Thyroid gland (tissue), 4 donors: Measurements from ENCODE around the gene GPR63. TPM values are rescaled to one million over a fixed set of nuclear protein-coding genes. Genes with fewer than 3 reads are reported as not detected.

Experiments used
- DNase-seq, 2 donors: peaks; one replicate each; pipeline ENCODE4 v3.0.0-alpha.2; 2019
- H3K27ac ChIP-seq, 3 donors: fragments of 200-600 bp; sonication (generic); 1 replicate in 2 of 3; 2 replicates in 1 of 3; pipeline ENCODE4 v1.5.1; 2016 to 2019; ENCODE audit warnings: mild to moderate bottlenecking in 1 of 3, moderate library complexity in 1 of 3
- H3K27me3 ChIP-seq: fragments of 200-600 bp; sonication (generic); one replicate; pipeline ENCODE4 v1.5.1; 2019
- H3K36me3 ChIP-seq, 2 donors: fragments of 200-600 bp; sonication (generic); one replicate each; pipeline ENCODE4 v1.5.1; 2016 to 2019
- H3K4me1 ChIP-seq, 2 donors: fragments of 200-600 bp; sonication (generic); one replicate each; pipeline ENCODE4 v1.5.1; 2017 to 2019
- H3K4me3 ChIP-seq, 3 donors: fragments of 200-600 bp; sonication (generic); replicated peaks in 1 of 3; 1 replicate in 2 of 3; 2 replicates in 1 of 3; pipeline ENCODE4 v1.5.1; 2016; ENCODE audit warnings: mild to moderate bottlenecking in 1 of 3
- H3K9me3 ChIP-seq: fragments of 200-600 bp; sonication (generic); one replicate; pipeline ENCODE4 v1.5.1; 2017
- POLR2A ChIP-seq, 2 donors: fragments of 450-650 bp; IDR thresholded peaks; one replicate each; pipeline ENCODE4 v1.6.1; 2017; ENCODE audit warnings: antibody characterized with exemption in 2 of 2, mild to moderate bottlenecking in 2 of 2, moderate library complexity in 1 of 2
- WGBS, 2 donors: methylation state at CpG; one replicate each; pipeline ENCODE4 v1.1.5; 2017; 5-methylcytosine and 5-hydroxymethylcytosine counted together
- intact Hi-C: fragments of 100-400 bp; cut with DNase I; formaldehyde crosslinking; loops from one replicate; pipeline ENCODE4 v1.15.1; 2023
- total RNA-seq, 4 donors: library from RNA; depleted of rRNA; stranded (reverse); fragments of >200 nt; gene quantifications; one replicate each; pipeline ENCODE4 v1.2.3, GENCODE V29; 2016
- TF ChIP-seq, protein P1 (sequence below), 6 experiments: fragments of 200-600 bp in 3 of 6; fragments of 450-650 bp in 3 of 6; sonication (generic) in 3 of 6; IDR thresholded peaks; one replicate each; pipeline ENCODE4 v1.5.1; 2016 to 2019; ENCODE audit warnings: antibody characterized with exemption in 6 of 6, mild to moderate bottlenecking in 2 of 6, inconsistent platforms in 1 of 6, moderate library complexity in 1 of 6

The GPR63 gene
- total RNA-seq, 4 donors from 2014 or later, result 0.88 to 2.3 (median 1.3) TPM

DNA sequence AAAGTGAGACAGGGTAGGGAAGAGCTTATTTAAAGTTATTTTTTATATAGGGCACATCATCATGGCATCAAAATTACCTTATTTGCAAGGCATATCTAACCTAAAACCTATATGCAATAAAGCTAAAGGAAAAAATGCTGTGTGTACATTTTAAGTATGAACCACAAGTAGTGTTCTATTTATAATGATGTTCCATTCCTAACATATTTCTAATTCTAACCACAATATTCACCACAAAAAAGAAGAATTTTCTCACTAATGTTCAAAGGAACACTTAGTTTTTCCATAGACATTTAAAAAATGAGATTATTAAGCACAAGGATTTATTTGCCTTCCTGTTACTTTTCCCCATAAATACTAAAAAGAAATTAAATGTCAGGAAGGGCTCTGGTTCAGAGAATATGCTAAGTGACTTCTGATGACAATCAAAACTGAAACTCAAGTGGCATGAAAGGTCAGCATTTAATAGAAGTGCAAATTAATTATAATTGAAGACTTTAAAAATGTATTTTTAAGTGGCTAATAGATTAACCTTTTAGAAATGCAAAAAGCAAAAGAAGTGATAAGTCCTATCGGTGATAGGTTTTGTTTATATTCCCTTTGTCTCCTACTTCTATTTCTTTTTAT is 25.1 kb downstream of the GPR63 start:
- DNase-seq, result no peak
- WGBS, 2 donors, result 91 to 93% methylated on average over 1 of the region's 1 CpG
- peaks cover 4 to 8% of the 10 kb centered on the region in 2 donors for H3K4me1 ChIP-seq
- H3K36me3 ChIP-seq, result no peaks in the 10 kb centered on the region
- intact Hi-C loops, result no loop called here
- H3K27me3 ChIP-seq, result no peaks in the 10 kb centered on the region
- H3K27ac ChIP-seq, result no peak overlapping the region
- TF ChIP-seq, protein P1, sequence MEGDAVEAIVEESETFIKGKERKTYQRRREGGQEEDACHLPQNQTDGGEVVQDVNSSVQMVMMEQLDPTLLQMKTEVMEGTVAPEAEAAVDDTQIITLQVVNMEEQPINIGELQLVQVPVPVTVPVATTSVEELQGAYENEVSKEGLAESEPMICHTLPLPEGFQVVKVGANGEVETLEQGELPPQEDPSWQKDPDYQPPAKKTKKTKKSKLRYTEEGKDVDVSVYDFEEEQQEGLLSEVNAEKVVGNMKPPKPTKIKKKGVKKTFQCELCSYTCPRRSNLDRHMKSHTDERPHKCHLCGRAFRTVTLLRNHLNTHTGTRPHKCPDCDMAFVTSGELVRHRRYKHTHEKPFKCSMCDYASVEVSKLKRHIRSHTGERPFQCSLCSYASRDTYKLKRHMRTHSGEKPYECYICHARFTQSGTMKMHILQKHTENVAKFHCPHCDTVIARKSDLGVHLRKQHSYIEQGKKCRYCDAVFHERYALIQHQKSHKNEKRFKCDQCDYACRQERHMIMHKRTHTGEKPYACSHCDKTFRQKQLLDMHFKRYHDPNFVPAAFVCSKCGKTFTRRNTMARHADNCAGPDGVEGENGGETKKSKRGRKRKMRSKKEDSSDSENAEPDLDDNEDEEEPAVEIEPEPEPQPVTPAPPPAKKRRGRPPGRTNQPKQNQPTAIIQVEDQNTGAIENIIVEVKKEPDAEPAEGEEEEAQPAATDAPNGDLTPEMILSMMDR (IDR thresholded peaks at IDR 0.05), result no peak
- no peak for TF ChIP-seq POLR2A (IDR thresholded peaks at IDR 0.05)
- no peak overlapping the region for H3K4me3 ChIP-seq
- no peaks in the 10 kb centered on the region for H3K9me3 ChIP-seq

DNA sequence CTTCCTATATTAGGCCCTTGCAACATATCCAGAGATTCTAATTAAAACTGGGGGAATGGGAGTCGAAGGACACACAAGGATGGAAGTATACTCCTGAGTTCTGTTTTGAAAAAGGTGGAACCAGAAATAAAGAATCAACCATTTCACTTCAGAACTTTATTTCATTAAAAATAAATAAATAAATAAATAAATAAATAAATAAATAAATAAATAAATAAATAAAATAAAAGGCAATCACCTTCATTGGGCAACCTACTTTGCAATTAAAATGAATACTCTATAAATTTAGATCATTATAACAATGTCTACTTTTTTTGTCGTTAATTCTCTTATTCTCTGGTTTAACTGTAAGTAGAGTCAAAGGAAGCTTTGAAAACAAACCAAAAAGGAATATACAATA is 25.6 kb downstream of the GPR63 start:
- TF ChIP-seq, protein P1 (IDR thresholded peaks at IDR 0.05), result no peak
- no peak for TF ChIP-seq POLR2A (IDR thresholded peaks at IDR 0.05)
- Histone ChIP-seq H3K27me3 (no peaks in the 10 kb centered on the region), H3K27ac (no peak overlapping the region), H3K36me3 (no peaks in the 10 kb centered on the region), H3K4me1 (peaks cover 4 to 5% of the 10 kb centered on the region in 2 donors), H3K9me3 (no peaks in the 10 kb centered on the region), H3K4me3 (no peak overlapping the region)
- intact Hi-C loops, result no loop called here
- 94 to 95% methylated on average over 2 of the region's 2 CpGs for WGBS, 2 donors
- DNase-seq, result no peak

DNA sequence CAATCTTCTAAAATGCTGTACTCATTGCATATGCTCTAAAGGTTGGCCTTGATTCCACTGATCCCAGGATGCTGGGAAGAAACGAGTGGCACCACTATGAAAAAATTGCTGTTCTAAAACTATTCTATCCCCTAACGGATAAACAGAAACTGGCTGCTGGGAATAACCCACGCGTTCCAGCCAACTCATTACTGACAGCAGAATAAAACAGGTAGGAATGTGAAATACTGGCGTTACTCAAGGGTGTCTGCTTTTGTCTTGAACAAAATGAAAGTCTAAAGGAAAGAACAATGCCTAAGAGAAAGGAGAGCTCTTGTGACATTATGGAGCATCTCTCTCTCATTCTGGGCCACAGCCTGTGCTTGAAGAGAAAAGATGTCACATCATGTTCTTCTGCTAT is 26.1 kb downstream of the GPR63 start:
- DNase-seq, result no peak
- no peaks in the 10 kb centered on the region for H3K9me3 ChIP-seq
- no peaks in the 10 kb centered on the region for H3K27me3 ChIP-seq
- H3K27ac ChIP-seq, result no peak overlapping the region
- H3K4me3 ChIP-seq, result no peak overlapping the region
- intact Hi-C loops, result no loop called here
- no peaks in the 10 kb centered on the region for H3K4me1 ChIP-seq
- no peaks in the 10 kb centered on the region for H3K36me3 ChIP-seq
- WGBS, 2 donors, result 88% methylated on average over 5 of the region's 5 CpGs
- no peak for TF ChIP-seq POLR2A (IDR thresholded peaks at IDR 0.05)
- TF ChIP-seq, protein P1 (IDR thresholded peaks at IDR 0.05), result no peak

DNA sequence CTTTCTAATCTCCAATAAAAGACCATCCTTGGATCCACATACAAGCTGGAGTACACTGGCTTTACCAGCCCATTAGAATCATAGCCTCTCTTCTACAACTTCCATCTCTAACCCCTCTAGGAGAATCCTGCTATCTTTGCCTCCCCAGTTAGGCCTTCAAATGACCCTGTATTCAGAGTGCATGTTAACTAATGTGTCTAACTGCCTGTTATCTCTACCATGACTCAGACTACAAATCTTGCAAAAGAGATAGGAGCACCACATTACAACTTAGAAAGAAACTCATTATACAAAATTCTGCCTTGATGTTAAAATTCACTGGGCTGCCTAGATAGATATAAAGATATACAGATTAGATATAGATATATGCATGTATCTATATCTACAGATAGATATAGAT is 28.2 kb downstream of the GPR63 start:
- H3K27ac ChIP-seq, result no peak overlapping the region
- intact Hi-C loops, result no loop called here
- no peak overlapping the region for H3K4me3 ChIP-seq
- H3K27me3 ChIP-seq, result no peaks in the 10 kb centered on the region
- DNase-seq, result no peak
- H3K4me1 ChIP-seq, result no peaks in the 10 kb centered on the region
- TF ChIP-seq, protein P1 (IDR thresholded peaks at IDR 0.05), result no peak
- TF ChIP-seq POLR2A (IDR thresholded peaks at IDR 0.05), result no peak
- H3K9me3 ChIP-seq, result no peaks in the 10 kb centered on the region
- H3K36me3 ChIP-seq, result no peaks in the 10 kb centered on the region

DNA sequence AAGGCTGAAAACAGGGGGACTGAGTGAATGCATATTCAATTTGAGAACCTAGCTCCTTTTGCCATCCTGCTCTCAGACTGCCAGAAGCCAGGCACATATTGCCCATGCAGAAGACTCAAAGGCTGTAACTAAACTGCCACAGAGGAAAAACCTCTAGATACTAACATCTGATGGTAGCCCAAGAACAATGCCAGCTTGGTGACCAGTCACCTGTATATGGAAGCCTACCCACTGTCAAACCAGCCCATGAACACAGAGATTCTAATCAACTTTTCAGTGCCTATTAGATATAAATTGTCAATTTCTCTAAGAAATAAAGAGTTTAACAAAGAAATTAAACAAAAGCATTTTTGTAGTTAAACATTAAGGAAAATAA is 34.2 kb downstream of the GPR63 start:
- Histone ChIP-seq H3K4me3 (no peak overlapping the region), H3K9me3 (no peaks in the 10 kb centered on the region), H3K4me1 (no peaks in the 10 kb centered on the region), H3K27ac (no peak overlapping the region), H3K27me3 (no peaks in the 10 kb centered on the region), H3K36me3 (no peaks in the 10 kb centered on the region)
- no peak for DNase-seq
- intact Hi-C loops, result no loop called here
- no peak for TF ChIP-seq POLR2A (IDR thresholded peaks at IDR 0.05)
- TF ChIP-seq, protein P1 (IDR thresholded peaks at IDR 0.05), result no peak
